OCI-M2 (cell line): Measurements from ENCODE around the gene IFRD2.
"Not testable (repeated sequence)": the region's sequence is repeated elsewhere in the genome, so short reads cannot be mapped to it uniquely, and the experiment has no call there.

Experiments used
- DNase-seq: peaks from one replicate; lab custom pipeline; 2025; ENCODE audit not compliant: unreplicated experiment; lab: John Stamatoyannopoulos, UW

Gene IFRD2

GRCh38 chr3:50286322-50287227 is 5.7 kb downstream of the IFRD2 start:
- DNase-seq = no peak

GRCh38 chr3:50284121-50284520 is 8.1 kb downstream of the IFRD2 start:
- DNase-seq = not testable (repeated sequence)

- DNase-seq = no peak
Measured at GRCh38 chr3:50279255-50280016, 12.8 kb downstream of the IFRD2 start.

GRCh38 chr3:50278880-50279224 is 13.4 kb downstream of the IFRD2 start, which contains the start of gene LSMEM2:
TSS of gene LSMEM2 (plus strand) at chr3:50279087. CDS start at chr3:50279114, 27 bp downstream.
- no peak for DNase-seq

- no peak for DNase-seq
Measured at GRCh38 chr3:50278123-50278879, 13.9 kb downstream of the IFRD2 start.

GRCh38 chr3:50276762-50277101 is 15.5 kb downstream of the IFRD2 start:
- no peak for DNase-seq

GRCh38 chr3:50275996-50276761 is 16.1 kb downstream of the IFRD2 start:
- no peak for DNase-seq

- no peak for DNase-seq
Measured at GRCh38 chr3:50275141-50275995, 16.9 kb downstream of the IFRD2 start.

GRCh38 chr3:50274371-50275104 is 17.7 kb downstream of the IFRD2 start:
- no peak for DNase-seq

- DNase-seq = no peak
Measured at GRCh38 chr3:50273689-50274065, 18.6 kb downstream of the IFRD2 start.

- DNase-seq = peak; percentile 47
Measured at GRCh38 chr3:50272911-50273688, 19.1 kb downstream of the IFRD2 start.

- not testable (repeated sequence) for DNase-seq
Measured at GRCh38 chr3:50272538-50272910, 19.7 kb downstream of the IFRD2 start.

- no peak for DNase-seq
Measured at GRCh38 chr3:50271314-50271936, 20.8 kb downstream of the IFRD2 start.

GRCh38 chr3:50270422-50271224 is 21.6 kb downstream of the IFRD2 start:
- no peak for DNase-seq

- DNase-seq = no peak
Measured at GRCh38 chr3:50269977-50270413, 22.2 kb downstream of the IFRD2 start.

- DNase-seq = no peak
Measured at GRCh38 chr3:50269460-50269859, 22.8 kb downstream of the IFRD2 start.
